Measurements from ENCODE around the gene EIF2A. TPM values are rescaled to one million over a fixed set of nuclear protein-coding genes. Genes with fewer than 3 reads are reported as not detected.

The EIF2A gene
- polyA plus RNA-seq, 3 donors, result 48.5 to 88.7 (median 50.8) TPM

- no peak overlapping the region for H2AFZ ChIP-seq (ENCODE audit: insufficient read depth, low read depth, low read length, poor library complexity, severe bottlenecking)
- no peaks in the 10 kb centered on the region for H3K79me2 ChIP-seq (ENCODE audit: insufficient read depth, low read length)
- H3K4me1 ChIP-seq (ENCODE audit: control insufficient read depth in 1 of 2, insufficient read depth in 2 of 2, low read length in 2 of 2), result no peaks in the 10 kb centered on the region
- peaks cover 0 to 3% (median 0%) of the 10 kb centered on the region in 3 donors for H3K27me3 Mint-ChIP-seq (ENCODE audit: low read depth in 3 of 3)
- TF ChIP-seq, protein P1, sequence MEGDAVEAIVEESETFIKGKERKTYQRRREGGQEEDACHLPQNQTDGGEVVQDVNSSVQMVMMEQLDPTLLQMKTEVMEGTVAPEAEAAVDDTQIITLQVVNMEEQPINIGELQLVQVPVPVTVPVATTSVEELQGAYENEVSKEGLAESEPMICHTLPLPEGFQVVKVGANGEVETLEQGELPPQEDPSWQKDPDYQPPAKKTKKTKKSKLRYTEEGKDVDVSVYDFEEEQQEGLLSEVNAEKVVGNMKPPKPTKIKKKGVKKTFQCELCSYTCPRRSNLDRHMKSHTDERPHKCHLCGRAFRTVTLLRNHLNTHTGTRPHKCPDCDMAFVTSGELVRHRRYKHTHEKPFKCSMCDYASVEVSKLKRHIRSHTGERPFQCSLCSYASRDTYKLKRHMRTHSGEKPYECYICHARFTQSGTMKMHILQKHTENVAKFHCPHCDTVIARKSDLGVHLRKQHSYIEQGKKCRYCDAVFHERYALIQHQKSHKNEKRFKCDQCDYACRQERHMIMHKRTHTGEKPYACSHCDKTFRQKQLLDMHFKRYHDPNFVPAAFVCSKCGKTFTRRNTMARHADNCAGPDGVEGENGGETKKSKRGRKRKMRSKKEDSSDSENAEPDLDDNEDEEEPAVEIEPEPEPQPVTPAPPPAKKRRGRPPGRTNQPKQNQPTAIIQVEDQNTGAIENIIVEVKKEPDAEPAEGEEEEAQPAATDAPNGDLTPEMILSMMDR (IDR thresholded peaks at IDR 0.05), result no peak
- peaks cover 14 to 21% of the 10 kb centered on the region in 2 donors for H3K36me3 Mint-ChIP-seq
- H3K9me3 ChIP-seq (replicated peaks in 1 of 2; ENCODE audit: control insufficient read depth in 1 of 2, insufficient read depth in 1 of 2, low read length in 2 of 2), result no peaks in the 10 kb centered on the region
- intact Hi-C loops (cut with micrococcal nuclease), result no loop called here
- H3K4me1 Mint-ChIP-seq, result peaks cover 6% of the 10 kb centered on the region
- no peaks in the 10 kb centered on the region for H3K9me3 Mint-ChIP-seq
- H3K4me3 Mint-ChIP-seq, result no peak overlapping the region
- no peaks in the 10 kb centered on the region for H3K27me3 ChIP-seq (ENCODE audit: control insufficient read depth in 2 of 2, insufficient read depth in 2 of 2, low read length in 2 of 2)
- H3K27ac ChIP-seq (ENCODE audit: low read depth in 1 of 2, low read length in 2 of 2), result peak overlapping the region in 1 of 2 donors; percentile 33
- no peak overlapping the region for H3K9ac ChIP-seq (ENCODE audit: insufficient read depth, low read length, poor library complexity, severe bottlenecking)
- H3K27ac Mint-ChIP-seq, result no peak overlapping the region
- DNase-seq, result no peak
- H3K4me3 ChIP-seq (replicated peaks in 1 of 3; ENCODE audit: low read depth in 2 of 3, low read length in 3 of 3), result no peak overlapping the region
- 100% methylated on average over 3 of the region's 6 CpGs for WGBS (ENCODE audit: insufficient coverage)
- peaks cover 13 to 23% of the 10 kb centered on the region in 2 donors for H3K36me3 ChIP-seq (replicated peaks in 1 of 2; ENCODE audit: control insufficient read depth in 1 of 2, insufficient read depth in 2 of 2, low read length in 2 of 2)
- H4K20me1 ChIP-seq (ENCODE audit: insufficient read depth, low read length), result no peaks in the 10 kb centered on the region
- no peak overlapping the region for H3K4me2 ChIP-seq (replicated peaks; ENCODE audit: extremely low read depth, low read length, poor library complexity, severe bottlenecking)
Measured at GRCh38 chr3:150635076-150635475, 88.5 kb downstream of the EIF2A start.

- H4K20me1 ChIP-seq (ENCODE audit: insufficient read depth, low read length), result no peaks in the 10 kb centered on the region
- Mint-ChIP-seq H3K9me3 (no peaks in the 10 kb centered on the region), H3K36me3 (peaks cover 10 to 19% of the 10 kb centered on the region in 2 donors), H3K4me3 (no peak overlapping the region), H3K27me3 (ENCODE audit: low read depth in 3 of 3) (peaks cover 0 to 3% (median 0%) of the 10 kb centered on the region in 3 donors), H3K4me1 (peaks cover 6% of the 10 kb centered on the region), H3K27ac (peak overlapping the region in 2 of 7 donors; percentile 21 to 72)
- H3K79me2 ChIP-seq (ENCODE audit: insufficient read depth, low read length), result no peaks in the 10 kb centered on the region
- TF ChIP-seq, protein P1 (IDR thresholded peaks at IDR 0.05), result no peak
- H3K4me2 ChIP-seq (replicated peaks; ENCODE audit: extremely low read depth, low read length, poor library complexity, severe bottlenecking), result no peak overlapping the region
- H3K9me3 ChIP-seq (replicated peaks in 1 of 2; ENCODE audit: control insufficient read depth in 1 of 2, insufficient read depth in 1 of 2, low read length in 2 of 2), result no peaks in the 10 kb centered on the region
- intact Hi-C loops (cut with micrococcal nuclease), result no loop called here
- H3K4me3 ChIP-seq (replicated peaks in 1 of 3; ENCODE audit: low read depth in 2 of 3, low read length in 3 of 3), result no peak overlapping the region
- no peaks in the 10 kb centered on the region for H3K4me1 ChIP-seq (ENCODE audit: control insufficient read depth in 1 of 2, insufficient read depth in 2 of 2, low read length in 2 of 2)
- no peak overlapping the region for H2AFZ ChIP-seq (ENCODE audit: insufficient read depth, low read depth, low read length, poor library complexity, severe bottlenecking)
- no peaks in the 10 kb centered on the region for H3K27me3 ChIP-seq (ENCODE audit: control insufficient read depth in 2 of 2, insufficient read depth in 2 of 2, low read length in 2 of 2)
- H3K27ac ChIP-seq (ENCODE audit: low read depth in 1 of 2, low read length in 2 of 2), result peak overlapping the region in 1 of 2 donors; percentile 33
- DNase-seq, result peak; percentile 8 to 14 (median 10)
- WGBS (ENCODE audit: insufficient coverage), result no CpG with 5 or more reads among the region's 1 CpG
- H3K9ac ChIP-seq (ENCODE audit: insufficient read depth, low read length, poor library complexity, severe bottlenecking), result no peak overlapping the region
- H3K36me3 ChIP-seq (replicated peaks in 1 of 2; ENCODE audit: control insufficient read depth in 1 of 2, insufficient read depth in 2 of 2, low read length in 2 of 2), result peaks cover 8 to 19% of the 10 kb centered on the region in 2 donors
Measured at GRCh38 chr3:150635526-150635925, 88.9 kb downstream of the EIF2A start.

Other genes starting within 250 kb of the EIF2A start
- 10 to 100 TPM in 1 of 3 donors, 1 to 10 TPM in 2; 5.1 to 12.9 (median 5.7) TPM for gene TSC22D2, start 138.5 kb upstream of the EIF2A start, polyA plus RNA-seq
- 100 to 1,000 TPM; 178 to 226 (median 220) TPM for gene SERP1, start 291 bp upstream of the EIF2A start, polyA plus RNA-seq
- 100 to 1,000 TPM; 210 to 549 (median 492) TPM for gene SELENOT, start 56.5 kb downstream of the EIF2A start, polyA plus RNA-seq
- under 1 TPM in 1 of 3 donors, not detected in 2; 0.04 TPM for gene ERICH6, start 157.1 kb downstream of the EIF2A start, polyA plus RNA-seq
- 10 to 100 TPM; 24.6 to 43.5 (median 28.2) TPM for gene SIAH2, start 216.4 kb downstream of the EIF2A start, polyA plus RNA-seq